K562 (cell line): Measurements from ENCODE around the gene BBX. TPM values are rescaled to one million over a fixed set of nuclear protein-coding genes. Genes with fewer than 3 reads are reported as not detected.

Experiments used
- BRCA1 ChIP-seq, 2 experiments: fragments of 450-650 bp in 1 of 2; sonication (generic) in 1 of 2; formaldehyde crosslinking in 1 of 2; IDR thresholded peaks; 2 replicates each; pipeline versions ENCODE4 v1.5.0 to v1.6.1; 2017 to 2020; ENCODE audit warnings: mild to moderate bottlenecking in 1 of 2, missing genetic modification reagents in 1 of 2
- CEBPG ChIP-seq, 3 experiments: fragments of 200-800 bp in 1 of 3; sonication (Bioruptor generic) in 1 of 3; sonication (generic) in 1 of 3; formaldehyde crosslinking in 1 of 3; IDR thresholded peaks in 2 of 3; conservative IDR thresholded peaks in 1 of 3; 2 replicates each; pipeline versions ENCODE4 v1.6.1 to v1.8.0; 2016 to 2022; ENCODE audit warnings: missing compliant biosample characterization in 2 of 3, missing genetic modification characterization in 2 of 3, mild to moderate bottlenecking in 1 of 3, missing genetic modification reagents in 1 of 3
- CSDE1 ChIP-seq, 2 experiments: fragments of 450-650 bp; IDR thresholded peaks; 2 replicates each; pipeline ENCODE4 v1.6.1; 2016; ENCODE audit warnings: mild to moderate bottlenecking in 1 of 2
- CTBP1 ChIP-seq: fragments of 450-650 bp; IDR thresholded peaks from 2 replicates; pipeline ENCODE4 v1.6.1; 2016; ENCODE audit warnings: borderline replicate concordance
- FUS ChIP-seq: fragments of 200-400 bp; formaldehyde crosslinking; optimal IDR thresholded peaks from 2 replicates; pipeline ENCODE3; 2017; ENCODE audit warnings: low read depth, low read length
- HNRNPK ChIP-seq: fragments of 200-400 bp; formaldehyde crosslinking; IDR thresholded peaks from one replicate; pipeline ENCODE4 v1.6.1; 2018; ENCODE audit warnings: mild to moderate bottlenecking, low read depth, low read length; ENCODE audit not compliant: poor library complexity, severe bottlenecking
- MLX ChIP-seq, 2 experiments: fragments of 450-650 bp in 1 of 2; sonication (generic) in 1 of 2; formaldehyde crosslinking; conservative IDR thresholded peaks; 2 replicates each; pipeline versions ENCODE4 v1.4.0 to v1.8.1; 2020 to 2022; ENCODE audit warnings: mild to moderate bottlenecking in 1 of 2, missing genetic modification reagents in 1 of 2
- MXI1 ChIP-seq: IDR thresholded peaks from 2 replicates; pipeline ENCODE4 v1.6.1; 2011; ENCODE audit warnings: low read depth, mild to moderate bottlenecking, improper control_type of control experiment, low read length
- PHF20 ChIP-seq: fragments of 450-650 bp; IDR thresholded peaks from 2 replicates; pipeline ENCODE4 v1.6.1; 2018; ENCODE audit not compliant: partially characterized antibody
- YY1 ChIP-seq, 3 experiments: IDR thresholded peaks; 2 replicates each; pipeline ENCODE4 v1.6.1; 2011; ENCODE audit warnings: low read length in 2 of 3, mild to moderate bottlenecking in 2 of 3, moderate library complexity in 2 of 3, borderline replicate concordance in 1 of 3, control low read depth in 1 of 3, low read depth in 1 of 3; ENCODE audit not compliant: insufficient read depth in 3 of 3, insufficient replicate concordance in 2 of 3, control insufficient read depth in 1 of 3, insufficient read length in 1 of 3; ENCODE audit errors: extremely low read depth in 1 of 3
- ZNF174 ChIP-seq: fragments of 250-450 bp; sonication (Bioruptor Pico); IDR thresholded peaks from 2 replicates; pipeline ENCODE4 v1.4.0; 2020; ENCODE audit warnings: mild to moderate bottlenecking
- ZNF316 ChIP-seq: fragments of 450-650 bp; IDR thresholded peaks from 2 replicates; pipeline ENCODE4 v1.6.1; 2016
- polyA plus RNA-seq, 8 experiments: library from polyadenylated mRNA; depleted of rRNA in 4 of 8; stranded (reverse) in 5 of 8; unstranded in 3 of 8; fragments of >200 nt; fragmentation: Nextera tagmentation in 2 of 8; fragmentation: Illumina TruSeq in 1 of 8; extraction: Ambion mirVana in 2 of 8; extraction: Trizol in 1 of 8; gene quantifications; 2 replicates each; pipeline versions ENCODE4 v1.2.1 to v1.2.3, GENCODE V29; 2011 to 2014; ENCODE audit warnings: inconsistent platforms in 1 of 8, missing spikeins in 1 of 8
- total RNA-seq, 7 experiments: library from RNA; depleted of rRNA in 6 of 7; stranded (reverse); fragments of >200 nt in 6 of 7; fragmentation: Illumina TruSeq in 2 of 7; extraction: Trizol in 2 of 7; gene quantifications; 2 replicates each; pipeline versions ENCODE4 v1.2.1 to v1.2.3, GENCODE V29; 2011 to 2021; ENCODE audit warnings: low replicate concordance in 1 of 7

Gene BBX
- total and polyA plus RNA-seq, 9 of the 15 experiments (the other 6 are each of a cell fraction or from before 2014, with no cell fraction given), result 4.9 to 19.5 (median 11.8) TPM

DNA sequence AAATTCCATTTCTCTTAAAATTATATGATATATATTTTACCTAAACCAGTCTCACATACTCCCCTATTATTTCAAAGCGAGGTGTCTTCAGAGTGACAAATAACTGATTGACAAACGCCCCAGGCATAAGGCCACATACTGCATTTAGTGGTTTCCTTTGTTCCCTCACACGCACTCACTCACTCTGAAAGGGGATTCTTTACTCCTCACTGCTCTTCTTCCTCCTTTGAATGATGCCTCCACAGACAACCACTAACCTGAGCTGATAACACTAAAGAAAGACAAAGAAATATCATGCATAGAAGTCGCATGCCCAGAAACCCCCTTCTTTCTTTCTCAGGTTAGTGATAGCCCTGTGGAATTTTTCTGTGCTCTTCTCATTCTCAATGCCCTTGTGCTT lies 24.1 kb upstream of the BBX start (continued):
- no peak for TF ChIP-seq YY1 (IDR thresholded peaks at IDR 0.05; ENCODE audit: borderline replicate concordance in 1 of 3, control insufficient read depth in 1 of 3, extremely low read depth in 1 of 3, insufficient read depth in 3 of 3, insufficient read length in 1 of 3, insufficient replicate concordance in 2 of 3, low read depth in 1 of 3, low read length in 2 of 3)
- TF ChIP-seq CTBP1, result no peak
- no peak for TF ChIP-seq MXI1
- no peak for TF ChIP-seq FUS
- TF ChIP-seq MLX (CRISPR knock-in tag; conservative IDR thresholded peaks at IDR 0.05), result no peak
- no peak for TF ChIP-seq ZNF174 (CRISPR knock-in tag)
- no peak for TF ChIP-seq ZNF316
- TF ChIP-seq PHF20, result no peak
- no peak for TF ChIP-seq HNRNPK
- TF ChIP-seq BRCA1 (IDR thresholded peaks at IDR 0.05), result no peak
- TF ChIP-seq BRCA1 (CRISPR knock-in tag; IDR thresholded peaks at IDR 0.05), result no peak
- TF ChIP-seq CEBPG (CRISPR knock-in tag; IDR thresholded peaks at IDR 0.05), result no peak
- TF ChIP-seq CEBPG (tag; conservative IDR thresholded peaks at IDR 0.05 in 1 of 2, IDR thresholded peaks at IDR 0.05 in 1 of 2), result no peak
- TF ChIP-seq CSDE1 (IDR thresholded peaks at IDR 0.05), result no peak
